ENCODE measurements around the gene PIK3C2G.

Gene PIK3C2G

GRCh38 chr12:18576104-18576626 is 314.8 kb downstream of the PIK3C2G start:
- no peak for DNase-seq

- DNase-seq = no peak
These were observed 315.3 kb downstream of the PIK3C2G start for GRCh38 chr12:18576648-18577047.

GRCh38 chr12:18578191-18578590 is 316.9 kb downstream of the PIK3C2G start:
- no peak for DNase-seq

- no peak for DNase-seq
These were observed 319.0 kb downstream of the PIK3C2G start for GRCh38 chr12:18580291-18580690.

GRCh38 chr12:18580706-18581105 is 319.4 kb downstream of the PIK3C2G start:
- DNase-seq = no peak

- no peak for DNase-seq
These were observed 320.1 kb downstream of the PIK3C2G start for GRCh38 chr12:18581232-18581962.

- no peak for DNase-seq
These were observed 322.3 kb downstream of the PIK3C2G start for GRCh38 chr12:18583655-18584054.

- DNase-seq = no peak
These were observed 325.3 kb downstream of the PIK3C2G start for GRCh38 chr12:18586581-18586980.

- no peak for DNase-seq
These were observed 328.0 kb downstream of the PIK3C2G start for GRCh38 chr12:18589316-18589715.

- no peak for DNase-seq
These were observed 330.2 kb downstream of the PIK3C2G start for GRCh38 chr12:18591473-18591872.

GRCh38 chr12:18595412-18595811 is 334.1 kb downstream of the PIK3C2G start:
- DNase-seq = no peak

GRCh38 chr12:18601962-18602361 is 340.6 kb downstream of the PIK3C2G start:
- no peak for DNase-seq

GRCh38 chr12:18612971-18613370 is 351.7 kb downstream of the PIK3C2G start:
- DNase-seq = no peak

GRCh38 chr12:18620986-18621385 is 359.7 kb downstream of the PIK3C2G start:
- no peak for DNase-seq

GRCh38 chr12:18629445-18629844 is 368.1 kb downstream of the PIK3C2G start:
- no peak for DNase-seq

- no peak for DNase-seq
These were observed 368.6 kb downstream of the PIK3C2G start for GRCh38 chr12:18629916-18630315.

GRCh38 chr12:18631339-18631738 is 370.0 kb downstream of the PIK3C2G start:
- DNase-seq = no peak

GRCh38 chr12:18632848-18633247 is 371.5 kb downstream of the PIK3C2G start:
- DNase-seq = no peak

- DNase-seq = no peak
These were observed 373.1 kb downstream of the PIK3C2G start for GRCh38 chr12:18634382-18634781.

GRCh38 chr12:18640321-18640955 is 379.1 kb downstream of the PIK3C2G start:
- no peak for DNase-seq

- DNase-seq = no peak
These were observed 382.4 kb downstream of the PIK3C2G start for GRCh38 chr12:18643681-18644080.

GRCh38 chr12:18644564-18644963 is 383.2 kb downstream of the PIK3C2G start:
- no peak for DNase-seq

- no peak for DNase-seq
These were observed 385.1 kb downstream of the PIK3C2G start for GRCh38 chr12:18646286-18646890.

- DNase-seq = no peak
These were observed 390.2 kb downstream of the PIK3C2G start for GRCh38 chr12:18651525-18651924.

Measured in COR-L47 (cell line).